ENCODE data around the gene TIPARP. TPM values are rescaled to one million over a fixed set of nuclear protein-coding genes. Genes with fewer than 3 reads are reported as not detected.

The TIPARP gene
- total RNA-seq = 100 to 1,000 TPM in 1 of 4 donors, 10 to 100 TPM in 3; 41.7 to 115 (median 65.3) TPM

- Histone ChIP-seq H3K36me3 (peaks cover 0 to 15% (median 0%) of the 10 kb centered on the region in 3 donors), H3K9me3 (no peaks in the 10 kb centered on the region), H3K27ac (peak within 1 kb of the TSS; percentile 74 to 98 (median 96)), H3K4me3 (peak within 1 kb of the TSS; percentile 64 to 97 (median 90)), H3K4me1 (peaks cover 0 to 25% (median 9%) of the 10 kb centered on the region in 4 donors), H3K27me3 (no peaks in the 10 kb centered on the region)
- WGBS, 2 donors = 0 to 1% methylated on average over 50 to 92 of the region's 105 CpGs
- TF ChIP-seq POLR2A (IDR thresholded peaks at IDR 0.05) (peak; percentile 96 to 99), CTCF (IDR thresholded peaks at IDR 0.05) (peak; percentile 67 to 96 (median 75)), EP300 (IDR thresholded peaks at IDR 0.05) (peak; percentile 86 to 99)
- peak; percentile 99 for DNase-seq (ENCODE audit: low spot score in 2 of 2)
Observed at GRCh38 chr3:156674046-156674910, at the start of gene TIPARP. TSS of gene TIPARP (plus strand) at chr3:156674590. CDS start at chr3:156677698, 3,108 bp downstream.

- DNase-seq (ENCODE audit: low spot score in 2 of 2) = no peak
- H3K36me3 ChIP-seq = no peaks in the 10 kb centered on the region
- whole genome bisulfite sequencing, 2 donors = 80 to 82% methylated on average over 5 of the region's 5 CpGs
- TF ChIP-seq EP300 (IDR thresholded peaks at IDR 0.05) (no peak), CTCF (IDR thresholded peaks at IDR 0.05) (no peak), POLR2A (IDR thresholded peaks at IDR 0.05) (no peak)
- H3K27me3 ChIP-seq = no peaks in the 10 kb centered on the region
- H3K27ac ChIP-seq = no peak overlapping the region
- H3K9me3 ChIP-seq = no peaks in the 10 kb centered on the region
- H3K4me3 ChIP-seq = no peak overlapping the region
- H3K4me1 ChIP-seq = peaks cover 0 to 3% (median 0%) of the 10 kb centered on the region in 4 donors
Observed at GRCh38 chr3:156626104-156626503, 48.3 kb upstream of the TIPARP start.

GRCh38 chr3:156627946-156628569 is 46.3 kb upstream of the TIPARP start:
- no peak for TF ChIP-seq EP300 (IDR thresholded peaks at IDR 0.05)
- TF ChIP-seq POLR2A (IDR thresholded peaks at IDR 0.05) = no peak
- TF ChIP-seq CTCF (IDR thresholded peaks at IDR 0.05) = no peak
- WGBS, 2 donors = 75 to 78% methylated on average over 3 of the region's 3 CpGs
- H3K4me1 ChIP-seq = peaks cover 0 to 3% (median 0%) of the 10 kb centered on the region in 4 donors
- H3K4me3 ChIP-seq = no peak overlapping the region
- no peak overlapping the region for H3K27ac ChIP-seq
- H3K27me3 ChIP-seq = no peaks in the 10 kb centered on the region
- DNase-seq (ENCODE audit: low spot score in 2 of 2) = no peak
- no peaks in the 10 kb centered on the region for H3K9me3 ChIP-seq
- no peaks in the 10 kb centered on the region for H3K36me3 ChIP-seq

- no peak for DNase-seq (ENCODE audit: low spot score in 2 of 2)
- 70 to 88% methylated on average over 5 of the region's 5 CpGs for WGBS, 2 donors
- Histone ChIP-seq H3K27ac (no peak overlapping the region), H3K9me3 (no peaks in the 10 kb centered on the region), H3K27me3 (no peaks in the 10 kb centered on the region), H3K4me3 (no peak overlapping the region), H3K4me1 (peaks cover 0 to 11% (median 0%) of the 10 kb centered on the region in 4 donors), H3K36me3 (no peaks in the 10 kb centered on the region)
- TF ChIP-seq EP300 (IDR thresholded peaks at IDR 0.05) (no peak), POLR2A (IDR thresholded peaks at IDR 0.05) (no peak), CTCF (IDR thresholded peaks at IDR 0.05) (no peak)
Observed at GRCh38 chr3:156628836-156629618, 45.4 kb upstream of the TIPARP start.
